Thoracic aorta (tissue), 2 donors: Measurements from ENCODE around the gene MTUS2. TPM values are rescaled to one million over a fixed set of nuclear protein-coding genes. Genes with fewer than 3 reads are reported as not detected.

Source experiments
- ATAC-seq: fragments of 150-250 bp; one replicate; pipeline ENCODE4 v1.8.0; 2017; ENCODE audit warnings: low read depth; ENCODE audit not compliant: insufficient number of reproducible peaks, low FRiP score
- DNase-seq: peaks from one replicate; pipeline ENCODE4 v3.0.0-alpha.2; 2020; ENCODE audit warnings: low spot score
- H3K27ac ChIP-seq, 2 donors: fragments of 200-600 bp; sonication (generic); 1 replicate in 1 of 2; 2 replicates in 1 of 2; pipeline ENCODE4 v1.5.1; 2016; ENCODE audit warnings: mild to moderate bottlenecking in 2 of 2, moderate library complexity in 2 of 2
- H3K27me3 ChIP-seq: fragments of 200-600 bp; sonication (generic); replicated peaks from 2 replicates; pipeline ENCODE4 v1.6.0; 2016; ENCODE audit warnings: mild to moderate bottlenecking; ENCODE audit not compliant: insufficient read depth
- H3K36me3 ChIP-seq: fragments of 200-600 bp; sonication (generic); one replicate; pipeline ENCODE4 v1.5.1; 2016
- H3K4me1 ChIP-seq, 2 donors: fragments of 200-600 bp; sonication (generic); 1 replicate in 1 of 2; 2 replicates in 1 of 2; pipeline versions ENCODE4 v1.5.1 to v1.6.0; 2016; ENCODE audit warnings: low read depth in 2 of 2, mild to moderate bottlenecking in 1 of 2; ENCODE audit not compliant: control insufficient read depth in 1 of 2
- H3K4me3 ChIP-seq: fragments of 200-600 bp; sonication (generic); 2 replicates; pipeline ENCODE4 v1.5.1; 2016; ENCODE audit warnings: mild to moderate bottlenecking
- H3K9me3 ChIP-seq: fragments of 200-600 bp; sonication (generic); 2 replicates; pipeline ENCODE4 v1.5.1; 2016
- total RNA-seq, 2 donors: library from RNA; depleted of rRNA; stranded (reverse); fragments of >200 nt; gene quantifications; one replicate each; pipeline versions ENCODE4 v1.1.0 to v1.2.3, GENCODE V29; 2016
- TF ChIP-seq, protein P1 (sequence below): fragments of 200-600 bp; sonication (generic); IDR thresholded peaks from one replicate; pipeline ENCODE4 v1.5.1; 2019; ENCODE audit warnings: antibody characterized with exemption

MTUS2 gene
- total RNA-seq, 2 donors from 2014 or later, result 14.9 to 26.4 TPM

DNA sequence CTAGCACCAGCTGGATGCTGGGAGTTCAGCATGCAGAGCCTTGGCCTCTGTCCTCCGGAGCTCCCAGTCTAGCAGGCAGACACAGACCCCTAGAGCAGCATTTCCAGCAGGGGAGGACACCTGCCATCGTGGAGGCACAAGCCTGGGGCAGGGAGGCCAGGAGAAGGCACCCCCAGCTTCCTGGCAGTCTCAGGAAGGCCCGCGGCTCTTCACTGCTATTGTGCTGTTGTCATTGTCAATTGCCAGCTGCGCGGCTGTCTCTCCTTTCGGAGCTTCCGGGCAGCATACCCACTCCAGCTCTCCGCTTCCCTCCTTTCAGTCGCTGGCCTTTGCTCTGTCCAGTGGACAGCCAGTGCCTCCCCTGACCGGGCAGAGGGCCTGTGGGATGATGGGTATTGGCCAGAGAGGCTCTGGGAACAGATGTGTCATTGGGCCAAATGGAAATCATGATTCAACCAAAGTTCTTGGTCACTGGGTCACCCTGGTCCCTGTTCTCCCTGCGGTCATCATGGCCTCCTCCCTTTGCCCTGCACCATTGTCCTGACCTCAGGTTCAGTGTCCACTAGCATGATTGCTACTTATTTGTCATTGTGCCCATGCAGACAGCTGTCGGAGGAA, 682.4 kb downstream of the MTUS2 start:
- Histone ChIP-seq H3K27me3 (no peaks in the 10 kb centered on the region), H3K4me1 (peaks cover 0 to 6% of the 10 kb centered on the region in 2 donors), H3K9me3 (no peaks in the 10 kb centered on the region), H3K27ac (no peak overlapping the region), H3K4me3 (no peak overlapping the region), H3K36me3 (peaks cover 17% of the 10 kb centered on the region)
- DNase-seq (no peak), ATAC-seq (no peak)
- TF ChIP-seq, protein P1, sequence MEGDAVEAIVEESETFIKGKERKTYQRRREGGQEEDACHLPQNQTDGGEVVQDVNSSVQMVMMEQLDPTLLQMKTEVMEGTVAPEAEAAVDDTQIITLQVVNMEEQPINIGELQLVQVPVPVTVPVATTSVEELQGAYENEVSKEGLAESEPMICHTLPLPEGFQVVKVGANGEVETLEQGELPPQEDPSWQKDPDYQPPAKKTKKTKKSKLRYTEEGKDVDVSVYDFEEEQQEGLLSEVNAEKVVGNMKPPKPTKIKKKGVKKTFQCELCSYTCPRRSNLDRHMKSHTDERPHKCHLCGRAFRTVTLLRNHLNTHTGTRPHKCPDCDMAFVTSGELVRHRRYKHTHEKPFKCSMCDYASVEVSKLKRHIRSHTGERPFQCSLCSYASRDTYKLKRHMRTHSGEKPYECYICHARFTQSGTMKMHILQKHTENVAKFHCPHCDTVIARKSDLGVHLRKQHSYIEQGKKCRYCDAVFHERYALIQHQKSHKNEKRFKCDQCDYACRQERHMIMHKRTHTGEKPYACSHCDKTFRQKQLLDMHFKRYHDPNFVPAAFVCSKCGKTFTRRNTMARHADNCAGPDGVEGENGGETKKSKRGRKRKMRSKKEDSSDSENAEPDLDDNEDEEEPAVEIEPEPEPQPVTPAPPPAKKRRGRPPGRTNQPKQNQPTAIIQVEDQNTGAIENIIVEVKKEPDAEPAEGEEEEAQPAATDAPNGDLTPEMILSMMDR, result no peak

DNA sequence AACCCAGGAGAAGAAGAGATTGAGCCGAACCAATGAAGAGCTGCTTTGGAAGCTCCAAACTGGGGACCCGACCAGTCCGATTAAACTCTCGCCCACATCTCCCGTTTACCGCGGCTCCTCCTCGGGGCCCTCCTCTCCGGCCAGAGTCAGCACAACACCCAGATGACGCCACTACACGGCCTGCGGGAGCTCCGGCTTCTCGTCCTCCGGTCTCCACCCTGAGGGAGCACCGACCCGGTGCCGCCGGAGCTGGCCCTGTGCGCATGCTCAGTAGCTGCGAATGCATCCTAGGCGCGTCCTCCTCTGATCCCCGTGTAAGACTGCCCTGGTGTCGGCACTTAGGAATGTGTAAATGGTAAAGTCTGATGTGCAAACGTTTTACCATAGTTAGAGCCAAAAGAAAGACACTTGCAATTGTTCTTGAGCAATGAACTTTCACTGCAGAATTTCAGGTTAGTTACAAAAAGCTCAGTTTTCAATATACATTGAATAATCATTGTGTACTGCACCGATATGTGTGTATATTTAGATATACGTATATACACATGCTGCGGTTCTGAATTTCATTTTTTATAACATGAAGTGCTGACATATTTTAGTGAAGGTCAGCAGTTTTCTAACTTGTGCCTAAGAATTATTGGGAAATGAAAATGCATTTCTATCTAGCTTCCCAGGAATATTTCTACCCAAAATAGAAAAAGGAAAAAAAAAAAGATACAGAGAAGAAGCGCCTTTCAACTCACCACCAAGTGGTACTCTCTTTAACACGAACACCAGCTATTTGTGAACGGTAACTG, 683.1 kb downstream of the MTUS2 start:
- H3K4me3 ChIP-seq, result no peak overlapping the region
- H3K9me3 ChIP-seq, result no peaks in the 10 kb centered on the region
- ATAC-seq, result no peak
- peaks cover 0 to 8% of the 10 kb centered on the region in 2 donors for H3K4me1 ChIP-seq
- no peak for DNase-seq
- H3K27ac ChIP-seq, result no peak overlapping the region
- H3K36me3 ChIP-seq, result peaks cover 17% of the 10 kb centered on the region
- TF ChIP-seq, protein P1, result no peak
- no peaks in the 10 kb centered on the region for H3K27me3 ChIP-seq

DNA sequence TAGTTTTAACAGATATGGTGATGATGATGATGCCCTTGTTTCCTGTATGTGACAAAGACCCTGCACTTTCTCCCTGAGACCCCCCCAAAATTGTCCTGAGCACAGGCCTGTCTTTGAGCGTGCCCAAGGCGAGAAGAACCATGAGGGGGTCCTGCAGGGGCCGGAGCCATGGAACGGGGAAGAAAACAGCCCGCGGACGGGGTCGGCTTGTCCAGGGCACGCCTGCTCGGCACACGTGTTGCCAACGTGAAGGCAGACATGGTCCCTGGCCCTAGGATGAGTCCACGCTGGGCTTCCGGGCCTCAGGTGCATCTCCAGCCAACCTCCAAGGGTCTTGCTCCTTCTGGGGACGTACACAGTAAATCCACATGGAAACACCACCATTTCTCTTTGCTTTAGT, 684.6 kb downstream of the MTUS2 start:
- H3K4me1 ChIP-seq, result peaks cover 0 to 13% of the 10 kb centered on the region in 2 donors
- no peak for ATAC-seq
- no peaks in the 10 kb centered on the region for H3K27me3 ChIP-seq
- no peaks in the 10 kb centered on the region for H3K9me3 ChIP-seq
- H3K27ac ChIP-seq, result no peak overlapping the region
- peaks cover 17% of the 10 kb centered on the region for H3K36me3 ChIP-seq
- TF ChIP-seq, protein P1, result no peak
- DNase-seq, result no peak
- no peak overlapping the region for H3K4me3 ChIP-seq

DNA sequence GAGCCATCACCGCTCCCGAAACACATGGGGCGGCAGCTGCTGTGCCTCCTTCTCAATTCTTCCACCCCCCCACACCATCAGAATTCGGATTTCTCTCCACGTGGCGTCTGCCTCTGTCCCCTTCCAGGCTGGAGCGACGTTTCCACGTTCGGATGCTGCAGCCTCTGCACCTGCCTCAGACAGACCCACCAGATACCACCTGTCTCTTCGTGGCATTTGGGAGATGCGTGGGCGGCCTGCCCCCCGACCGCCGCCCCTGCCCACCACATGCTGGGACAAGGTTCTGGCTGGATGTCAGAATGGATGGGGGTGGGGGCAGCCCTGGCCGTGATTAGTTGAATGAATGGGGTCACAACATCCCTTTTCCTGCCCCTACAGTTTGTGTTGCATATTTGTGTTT, 685.4 kb downstream of the MTUS2 start:
- TF ChIP-seq, protein P1, result no peak
- DNase-seq (no peak), ATAC-seq (no peak)

DNA sequence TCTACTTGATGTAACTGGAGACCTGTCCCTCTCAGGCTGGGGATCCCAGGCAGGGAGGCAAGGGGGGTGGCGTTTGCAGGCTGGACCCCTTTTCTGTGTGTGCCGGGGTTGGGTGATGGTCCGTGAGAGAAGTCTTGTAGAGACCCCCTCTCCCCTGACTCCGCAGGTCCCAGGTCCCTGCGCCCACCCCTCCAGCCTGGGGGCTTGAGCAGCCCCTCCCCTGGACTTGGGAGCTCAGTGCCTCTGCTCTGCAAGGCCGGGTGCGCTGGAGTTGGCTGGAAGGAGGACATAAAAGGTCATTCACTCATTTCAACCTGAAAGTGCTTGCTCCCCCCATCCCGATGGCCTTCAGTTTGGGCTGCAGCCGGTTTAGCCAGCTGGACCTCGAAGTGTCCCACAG, 685.8 kb downstream of the MTUS2 start:
- TF ChIP-seq, protein P1, result no peak
- ATAC-seq, result no peak
- H3K27me3 ChIP-seq, result no peaks in the 10 kb centered on the region
- H3K36me3 ChIP-seq, result peaks cover 16% of the 10 kb centered on the region
- no peak overlapping the region for H3K27ac ChIP-seq
- no peak overlapping the region for H3K4me3 ChIP-seq
- H3K4me1 ChIP-seq, result peaks cover 0 to 13% of the 10 kb centered on the region in 2 donors
- H3K9me3 ChIP-seq, result no peaks in the 10 kb centered on the region
- DNase-seq, result no peak

More for the DNA sequence above, 685.4 kb downstream of the MTUS2 start:
- no peak overlapping the region for H3K4me3 ChIP-seq
- H3K27me3 ChIP-seq, result no peaks in the 10 kb centered on the region
- H3K4me1 ChIP-seq, result peaks cover 0 to 13% of the 10 kb centered on the region in 2 donors
- H3K9me3 ChIP-seq, result no peaks in the 10 kb centered on the region
- H3K27ac ChIP-seq, result no peak overlapping the region
- peaks cover 17% of the 10 kb centered on the region for H3K36me3 ChIP-seq
